NCI-H526 (cell line): Measurements from ENCODE around the gene PDXDC1.
"Not testable (repeated sequence)": the region's sequence is repeated elsewhere in the genome, so short reads cannot be mapped to it uniquely, and the experiment has no call there.

Experiments
- DNase-seq, 2 experiments: peaks; one replicate each; lab custom pipeline; 2025; lab: John Stamatoyannopoulos, UW

PDXDC1 gene

DNA sequence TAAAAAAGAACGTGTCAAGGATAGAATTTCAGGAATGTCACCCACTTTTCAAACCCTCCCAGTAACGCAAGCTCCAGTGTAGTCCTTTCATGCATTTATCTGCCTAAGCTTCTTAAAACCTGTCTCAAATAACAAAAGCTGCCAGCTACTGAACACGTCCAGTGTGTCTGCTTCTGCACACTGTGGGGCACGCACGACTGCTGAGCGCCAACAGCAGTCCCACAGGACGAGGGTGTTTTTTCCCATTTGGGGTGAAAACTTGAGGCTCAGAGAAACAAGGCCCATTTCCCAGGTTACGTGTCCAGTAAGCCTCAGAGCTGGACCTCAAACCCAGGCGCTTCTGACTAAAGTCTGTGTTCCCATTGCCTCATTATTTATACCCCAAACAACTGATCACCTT lies 63.9 kb downstream of the PDXDC1 start:
- DNase-seq, result no peak

DNA sequence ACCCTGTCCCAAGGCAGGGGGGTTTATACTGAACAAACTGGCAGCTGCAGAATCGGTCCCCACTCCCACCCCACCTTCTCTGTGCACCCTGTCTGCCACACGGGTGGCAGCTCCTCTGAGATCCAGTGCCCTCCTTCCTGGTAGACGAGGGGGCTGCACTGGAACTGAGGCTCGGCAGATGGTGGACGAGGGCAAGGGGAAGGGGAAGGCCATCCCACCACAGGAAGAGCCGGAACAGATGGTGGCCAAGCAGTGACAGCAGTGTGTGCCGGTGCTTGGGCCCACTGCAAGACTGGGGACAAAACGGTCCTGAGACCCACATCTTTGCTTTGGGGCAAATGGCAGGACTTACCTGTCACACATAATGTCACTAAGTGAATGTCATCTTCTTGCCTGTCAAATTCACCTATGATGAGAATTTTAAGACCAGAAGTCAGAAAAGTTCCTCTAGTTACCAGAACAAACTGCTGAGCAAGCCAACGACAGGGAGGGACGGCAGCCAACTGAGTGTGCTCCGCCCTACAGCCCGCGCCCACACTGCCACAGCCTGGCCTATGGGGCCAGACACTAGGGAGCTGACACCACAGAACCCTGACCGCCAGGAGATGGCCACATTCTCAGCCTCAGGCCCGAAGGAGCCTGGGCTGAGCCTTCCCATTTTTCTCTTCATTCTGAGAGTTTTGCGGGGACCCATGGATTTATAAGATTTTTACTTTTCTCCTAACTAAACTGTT lies 66.6 kb downstream of the PDXDC1 start:
- no peak for DNase-seq

DNA sequence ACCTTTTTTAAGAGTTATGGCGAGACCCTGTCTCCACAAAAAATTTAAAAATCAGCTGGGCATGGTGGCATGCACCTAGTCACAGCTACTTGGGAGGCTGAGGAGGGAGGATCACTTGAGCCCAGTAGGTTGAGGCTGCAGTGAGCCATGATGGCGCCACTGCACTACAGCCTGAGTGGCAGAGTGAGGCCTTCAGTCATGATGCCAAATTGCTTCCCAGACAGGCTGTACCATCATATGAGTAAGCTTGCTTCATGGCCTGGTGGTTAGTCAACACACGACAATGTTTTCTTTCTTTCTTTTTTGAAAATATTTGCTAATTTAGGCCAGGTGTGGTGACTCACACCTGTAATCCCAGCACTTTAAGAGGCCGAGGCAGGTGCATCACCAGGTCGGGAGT lies 68.5 kb downstream of the PDXDC1 start:
- no peak for DNase-seq

DNA sequence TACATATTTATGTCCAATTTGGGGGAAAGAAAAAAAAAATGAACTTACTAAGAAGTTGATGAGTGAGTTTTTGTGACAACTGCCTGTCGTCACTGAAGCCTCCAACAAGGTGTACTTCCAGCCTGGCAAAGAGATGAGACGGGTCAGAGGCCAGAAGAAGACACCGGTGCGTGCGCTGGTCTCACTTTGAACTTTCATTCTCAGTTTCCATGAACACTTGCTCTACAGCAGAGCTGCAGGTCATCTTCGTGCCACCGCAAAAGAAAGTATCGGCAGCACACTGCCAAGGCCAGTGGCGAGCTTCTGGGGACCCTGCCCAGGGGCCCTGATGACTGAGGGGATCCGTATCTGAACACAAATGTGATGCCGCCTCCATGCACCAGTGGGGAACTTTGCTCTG lies 69.5 kb downstream of the PDXDC1 start:
- no peak for DNase-seq

DNA sequence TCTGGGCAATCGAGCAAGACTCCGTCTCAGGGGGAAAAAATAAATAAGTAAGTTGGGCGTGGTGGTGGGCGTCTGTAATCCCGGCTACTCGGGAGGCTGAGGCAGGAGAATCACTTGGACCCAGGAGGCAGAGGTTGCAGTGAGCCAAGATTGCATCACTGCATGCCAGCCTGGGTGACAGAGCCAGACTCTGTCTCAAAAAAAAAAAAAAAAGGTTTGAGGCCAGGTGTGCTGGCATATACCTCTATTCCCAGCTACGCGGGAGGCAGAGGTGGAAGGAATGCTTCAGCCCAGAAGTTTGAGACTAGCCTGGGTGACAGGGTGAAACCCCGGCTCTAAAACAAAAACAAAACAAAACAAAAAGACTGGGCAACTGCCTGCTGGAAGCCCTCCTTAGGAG lies 70.4 kb downstream of the PDXDC1 start:
- DNase-seq, result not testable (repeated sequence)

DNA sequence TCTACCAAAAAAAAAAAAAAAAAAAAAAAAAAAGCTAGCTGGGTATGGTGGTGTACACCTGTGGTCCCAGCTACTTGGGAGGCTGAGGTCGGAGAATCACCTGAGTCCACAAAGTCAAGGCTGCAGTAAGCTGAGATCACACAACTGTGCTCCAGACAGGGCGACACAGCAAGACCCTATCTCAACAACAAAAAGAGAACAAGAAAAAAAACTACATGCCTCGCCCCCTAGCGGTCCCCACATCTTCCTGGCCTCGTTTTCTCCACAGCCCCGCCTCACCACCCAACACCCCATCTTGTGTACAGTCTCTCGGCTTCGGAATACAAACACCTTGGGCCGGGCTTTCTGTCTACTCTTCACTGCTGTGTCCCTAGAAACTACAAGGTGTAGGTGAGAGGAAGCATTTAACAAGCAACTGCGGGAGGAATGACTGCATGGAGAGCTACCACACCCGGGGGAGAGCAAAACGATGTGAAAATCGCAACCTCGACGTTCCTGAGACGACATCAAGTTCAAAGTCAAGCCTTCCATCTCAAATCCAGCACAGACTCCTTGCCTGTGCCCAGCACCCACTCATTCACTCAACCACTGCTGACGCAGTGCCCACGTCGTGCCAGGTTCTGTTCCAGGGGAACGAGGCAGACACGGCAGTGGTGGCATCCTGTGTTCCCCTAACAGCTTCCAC lies 72.0 kb downstream of the PDXDC1 start:
- DNase-seq, result no peak

DNA sequence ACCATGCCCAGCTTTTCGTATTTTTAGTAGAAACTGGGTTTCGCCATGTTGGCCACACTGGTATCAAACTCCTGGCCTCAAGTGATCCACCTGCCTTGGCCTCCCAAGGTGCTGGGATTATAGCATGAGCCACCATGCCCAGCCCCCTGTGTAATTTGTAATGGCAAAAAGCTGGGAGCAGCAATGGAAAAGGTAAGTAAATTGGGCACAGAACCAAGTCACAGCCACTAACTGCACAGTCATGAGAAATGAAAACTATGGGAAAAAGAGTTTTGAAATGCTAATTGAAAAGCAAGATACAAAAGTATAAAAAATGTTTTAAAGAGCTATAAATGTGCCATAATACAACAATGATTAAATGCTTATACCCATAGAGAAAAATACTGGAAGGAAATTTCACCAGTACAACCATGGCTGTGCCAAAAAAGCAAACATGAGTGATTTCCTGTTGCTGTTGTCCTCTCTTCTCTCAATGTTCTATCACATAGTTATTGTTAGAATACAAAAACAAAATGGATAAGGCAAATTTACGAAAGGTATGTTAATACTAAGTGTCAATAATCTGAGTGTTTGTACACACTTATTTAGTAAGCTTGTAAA lies 74.9 kb downstream of the PDXDC1 start:
- DNase-seq, result no peak

DNA sequence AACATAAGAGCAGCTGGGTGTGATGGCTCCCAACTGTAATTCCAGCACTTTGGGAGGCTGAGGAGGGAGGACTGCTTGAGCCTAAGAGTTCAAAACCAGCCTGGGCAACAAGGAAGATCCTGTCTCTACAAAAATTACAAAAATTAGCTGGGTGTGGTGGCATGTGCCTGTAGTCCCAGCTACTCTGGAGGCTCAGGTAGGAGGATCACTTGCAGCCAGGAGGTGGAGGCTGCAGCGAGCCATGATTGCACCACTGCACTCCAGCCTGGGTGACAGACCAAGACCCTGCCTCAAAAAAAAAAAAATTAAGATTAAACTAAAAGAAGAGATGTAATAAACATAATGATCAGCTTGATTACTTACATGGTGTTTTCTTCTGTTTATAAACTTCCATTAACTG lies 75.6 kb downstream of the PDXDC1 start:
- DNase-seq, result not testable (repeated sequence)

DNA sequence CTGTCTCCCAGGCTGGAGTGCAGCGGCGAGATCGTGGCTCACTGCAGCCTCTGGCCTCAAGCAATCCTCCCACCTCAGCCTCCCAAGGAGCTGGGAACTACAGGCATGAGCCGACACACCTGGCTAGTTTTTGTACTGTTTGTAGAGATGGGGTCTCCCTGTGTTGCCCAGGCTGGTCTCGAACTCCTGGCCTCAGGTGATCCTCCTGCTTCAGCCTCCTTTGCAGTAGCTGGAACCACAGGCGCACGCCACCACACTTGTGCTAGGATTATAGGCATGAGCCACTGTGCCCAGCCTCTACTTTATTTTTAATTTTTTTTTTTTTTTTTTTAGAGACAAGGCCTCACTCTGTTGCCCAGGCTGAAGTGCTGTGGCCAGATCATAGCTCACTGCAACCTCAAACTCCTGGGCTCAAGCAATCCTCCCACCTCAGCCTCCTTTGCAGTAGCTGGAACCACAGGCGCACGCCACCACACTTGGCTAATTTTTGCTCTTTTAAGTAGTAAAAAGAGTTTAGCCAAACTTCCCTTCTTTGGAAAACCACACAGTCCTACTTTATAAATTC lies 76.6 kb downstream of the PDXDC1 start:
- no peak for DNase-seq

DNA sequence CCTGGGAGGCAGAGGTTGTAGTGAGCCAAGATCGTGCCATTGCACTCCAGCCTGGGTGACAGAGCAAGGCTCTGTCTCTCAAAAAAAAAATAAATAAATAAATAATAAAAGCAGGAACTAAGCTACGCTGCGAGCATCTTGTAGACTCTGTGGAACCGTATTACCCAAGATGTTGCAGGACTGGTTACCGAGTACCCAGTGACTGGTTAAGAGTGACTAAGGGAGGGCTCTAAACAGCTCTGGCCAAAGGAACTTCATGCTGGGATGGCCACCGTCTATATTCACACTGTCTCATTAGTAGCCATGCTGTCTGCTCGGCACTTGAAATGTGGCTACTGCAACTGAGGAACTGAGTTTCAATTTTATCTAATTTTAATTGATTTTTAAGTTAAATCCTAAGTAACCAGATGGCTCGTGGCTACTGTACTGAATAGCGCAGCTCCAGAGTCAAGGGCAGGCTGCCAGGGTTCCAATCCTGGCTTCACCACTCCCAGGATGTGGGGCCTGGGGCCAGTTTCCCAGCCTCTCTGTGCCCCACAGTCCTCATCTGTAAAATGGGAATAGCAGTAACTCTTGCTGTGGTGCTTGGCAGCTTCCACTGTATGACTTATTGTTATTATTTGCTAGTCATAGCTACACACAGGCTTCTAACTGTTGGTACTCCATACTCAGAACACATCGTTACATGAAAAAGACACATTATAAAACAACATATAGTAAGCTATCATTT lies 78.1 kb downstream of the PDXDC1 start:
- no peak for DNase-seq

DNA sequence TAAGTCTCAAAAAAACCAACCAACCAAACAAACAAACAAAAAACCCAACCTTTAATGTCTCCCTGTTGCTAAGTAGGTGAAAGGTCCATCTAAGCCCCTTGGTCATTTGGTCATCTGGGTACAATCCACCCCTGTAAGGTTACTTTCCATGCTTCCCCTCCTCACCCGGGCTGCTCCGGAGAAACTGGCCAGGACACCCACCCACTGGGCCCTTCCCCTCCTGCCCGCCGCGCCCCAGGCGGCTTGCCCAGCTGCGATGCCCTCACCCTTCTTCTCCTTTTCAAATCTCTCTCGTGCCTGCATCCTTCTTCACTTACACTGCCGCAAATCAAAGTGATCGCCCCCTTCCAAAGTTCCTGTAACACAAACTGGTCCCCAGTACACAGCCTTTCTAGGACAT lies 79.1 kb downstream of the PDXDC1 start:
- DNase-seq, result no peak

DNA sequence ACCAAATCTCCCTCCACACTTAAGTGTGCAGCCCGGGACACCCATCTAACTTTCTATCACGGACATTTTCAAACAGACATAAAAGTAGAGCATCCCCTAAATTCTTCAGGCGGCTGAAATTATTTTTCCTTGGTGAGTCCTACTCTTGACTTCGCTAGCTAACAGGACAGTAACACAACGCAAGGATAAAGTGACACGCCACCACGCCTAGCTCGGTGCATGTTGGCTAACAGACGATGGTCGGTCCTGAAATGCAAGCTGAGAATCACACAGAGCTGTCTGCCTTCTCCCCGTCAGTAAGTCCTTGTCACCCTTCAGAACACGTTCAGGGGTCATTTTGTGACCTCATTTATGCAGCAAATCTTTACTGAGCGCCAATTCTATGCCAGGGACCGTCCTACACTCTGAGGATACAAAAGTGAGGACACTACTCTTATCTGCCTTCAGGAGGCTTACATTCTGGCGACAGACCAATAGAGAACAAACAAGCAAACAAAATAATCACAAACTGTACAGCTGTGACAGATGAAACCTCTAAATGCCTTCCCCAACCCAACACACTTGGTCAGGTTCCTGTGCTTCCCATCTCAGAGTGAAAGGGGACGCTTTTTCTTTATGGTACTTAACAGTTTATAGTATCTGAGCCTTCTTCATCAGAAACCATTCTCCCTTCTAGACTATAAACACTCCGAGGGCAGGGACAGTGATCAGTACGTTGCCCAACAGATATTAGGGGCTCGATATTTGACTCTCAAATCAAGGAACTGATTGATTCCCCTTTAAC lies 79.7 kb downstream of the PDXDC1 start:
- DNase-seq, result peak in 1 of 2 experiments; percentile 28

DNA sequence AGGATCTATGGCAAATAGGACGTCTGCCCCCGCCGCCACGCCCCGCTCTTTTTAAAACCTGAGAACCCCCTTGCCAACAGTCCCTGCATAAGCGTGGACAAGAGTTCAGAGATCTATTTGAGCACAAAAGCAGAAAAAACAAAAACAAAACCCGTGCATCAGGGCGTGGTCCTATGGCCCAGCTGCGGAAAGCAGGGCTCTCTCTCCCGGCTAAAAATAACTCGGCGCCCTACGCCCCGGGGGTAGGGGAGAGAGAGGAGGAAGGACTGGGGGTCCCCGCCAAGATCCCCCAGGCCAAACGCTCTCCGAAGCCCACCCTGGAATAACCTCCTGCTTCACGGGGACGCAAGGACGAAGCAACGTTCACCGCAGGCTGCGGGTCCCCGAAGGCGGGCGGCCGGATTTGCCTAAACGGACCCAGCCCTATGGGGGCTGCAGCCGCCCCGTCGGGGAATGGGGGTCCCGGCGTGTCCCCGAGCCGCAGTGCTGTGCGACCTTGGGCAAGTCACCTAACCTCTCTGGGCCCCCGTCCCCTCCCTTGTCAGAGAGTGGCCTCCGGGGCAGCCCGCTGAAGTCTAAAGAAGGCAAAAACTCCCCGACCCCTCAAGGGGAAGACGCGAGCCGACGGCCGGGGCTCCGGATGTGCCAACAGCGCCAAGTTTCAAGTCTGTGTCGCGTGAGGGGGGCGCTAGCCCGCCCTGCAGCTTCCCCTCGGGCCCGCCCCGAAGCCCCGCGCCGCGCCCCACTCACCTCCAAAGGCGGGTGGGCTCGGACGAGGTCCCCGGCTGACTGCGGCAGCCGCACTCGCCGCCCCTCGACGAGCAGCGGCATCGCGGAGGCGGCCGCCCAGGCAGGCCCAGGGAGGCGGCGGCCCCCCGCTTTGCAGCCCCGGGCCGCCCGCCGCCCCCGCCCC lies 80.6 kb downstream of the PDXDC1 start:
- DNase-seq, result peak in 1 of 2 experiments; percentile 76

DNA sequence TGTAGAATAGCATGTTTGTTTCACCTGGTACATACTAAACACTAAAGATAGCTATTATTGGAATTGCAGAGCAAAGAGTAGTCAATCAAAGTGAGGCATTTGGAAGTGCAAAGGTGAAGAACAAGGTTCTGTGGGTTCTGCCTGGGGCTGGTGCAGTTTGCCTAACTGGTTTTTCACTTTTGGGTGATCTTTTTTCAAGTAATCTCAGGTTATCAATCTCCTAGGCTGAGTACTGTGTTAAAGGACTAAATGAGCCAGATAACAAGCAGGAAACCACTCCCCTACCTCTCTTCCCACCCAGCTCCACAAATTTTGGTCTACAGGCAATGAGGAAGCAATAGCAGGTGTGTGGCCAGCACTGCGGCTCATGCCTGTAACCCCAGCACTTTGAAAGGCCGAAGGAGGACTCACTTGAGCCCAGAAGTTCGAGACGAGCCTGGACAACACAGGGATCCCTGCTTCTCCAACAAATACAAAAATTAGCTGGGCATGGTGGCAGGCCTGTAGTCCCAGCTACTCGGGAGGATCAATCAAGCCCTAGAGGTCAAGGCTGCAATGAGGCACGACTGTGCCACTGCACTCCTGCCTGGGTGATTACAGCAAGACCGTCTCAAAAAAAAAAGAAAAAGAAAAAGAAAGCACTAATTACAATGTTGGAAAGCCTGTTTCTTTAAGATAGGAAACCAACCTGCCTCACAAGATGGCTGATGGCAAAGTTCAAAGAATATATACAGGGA lies 83.0 kb downstream of the PDXDC1 start:
- no peak for DNase-seq

DNA sequence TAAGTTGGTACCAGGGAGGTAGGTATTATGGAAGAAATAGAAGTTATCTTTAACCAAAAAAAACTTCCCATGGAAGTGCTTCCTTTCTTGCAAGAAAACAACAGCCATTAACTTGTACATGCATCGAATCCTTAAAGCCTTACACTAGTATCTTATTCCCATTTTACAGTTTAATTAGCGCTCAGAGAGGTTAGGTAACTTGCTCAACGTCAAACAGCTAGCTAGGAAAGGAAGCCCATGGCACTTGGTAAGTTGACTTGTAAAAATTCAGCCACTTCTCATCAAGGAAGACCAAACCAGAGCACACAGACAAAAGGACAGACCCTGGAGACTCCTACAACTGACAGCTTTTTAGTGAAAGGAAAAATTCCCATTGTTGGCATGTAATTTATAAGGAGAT lies 84.5 kb downstream of the PDXDC1 start:
- no peak for DNase-seq

DNA sequence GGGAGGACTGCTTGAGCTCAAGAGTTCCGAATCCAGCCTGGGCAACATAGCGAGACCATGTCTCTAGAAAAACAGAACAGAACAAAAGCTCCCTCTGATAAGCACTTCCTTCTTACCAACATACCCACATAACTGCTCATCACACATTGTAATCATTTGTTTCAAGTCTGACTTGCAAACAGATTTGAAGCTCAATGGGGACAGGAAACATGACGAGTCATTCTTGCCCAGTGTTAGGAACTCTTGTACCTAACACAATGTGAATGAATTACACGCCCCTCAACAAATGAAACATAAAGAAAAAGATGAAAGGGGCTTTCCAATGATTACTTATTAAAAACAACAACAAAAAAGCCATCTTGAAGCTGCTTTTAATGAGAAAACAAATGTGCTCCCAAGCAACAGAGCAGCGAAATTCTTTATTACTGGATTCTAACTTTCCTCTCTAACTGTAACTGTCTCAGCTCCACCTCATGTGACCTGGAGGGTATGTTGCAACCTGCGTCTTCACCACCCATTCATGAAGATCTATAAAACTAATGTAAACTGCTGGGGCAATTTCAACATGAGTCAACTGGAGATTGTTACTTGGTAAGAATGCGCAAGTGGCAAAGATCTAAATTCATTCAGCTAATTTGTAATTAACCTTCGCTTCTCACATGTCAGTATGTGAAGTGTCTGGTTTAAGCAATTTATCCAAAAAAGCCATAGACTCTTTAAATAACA lies 87.4 kb downstream of the PDXDC1 start:
- not testable (repeated sequence) for DNase-seq

DNA sequence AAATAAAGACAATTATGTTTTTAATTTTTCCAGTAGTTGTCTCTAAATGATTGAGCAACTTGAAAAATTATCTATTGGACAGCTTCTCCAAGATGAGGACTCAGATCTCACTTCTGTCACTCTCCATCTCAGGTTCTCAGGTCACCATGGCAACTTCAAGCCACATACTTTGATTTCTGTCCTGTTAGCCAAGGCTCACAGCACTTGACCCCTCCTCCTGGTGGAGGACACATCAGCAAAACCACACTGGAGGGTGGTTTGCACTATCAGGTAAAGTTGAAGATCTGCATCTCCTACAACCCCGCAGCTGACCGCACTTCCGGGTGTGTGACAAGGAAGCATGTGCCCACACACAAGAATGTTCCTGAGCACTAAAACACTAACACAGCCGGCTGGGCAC lies 91.1 kb downstream of the PDXDC1 start:
- not testable (repeated sequence) for DNase-seq

DNA sequence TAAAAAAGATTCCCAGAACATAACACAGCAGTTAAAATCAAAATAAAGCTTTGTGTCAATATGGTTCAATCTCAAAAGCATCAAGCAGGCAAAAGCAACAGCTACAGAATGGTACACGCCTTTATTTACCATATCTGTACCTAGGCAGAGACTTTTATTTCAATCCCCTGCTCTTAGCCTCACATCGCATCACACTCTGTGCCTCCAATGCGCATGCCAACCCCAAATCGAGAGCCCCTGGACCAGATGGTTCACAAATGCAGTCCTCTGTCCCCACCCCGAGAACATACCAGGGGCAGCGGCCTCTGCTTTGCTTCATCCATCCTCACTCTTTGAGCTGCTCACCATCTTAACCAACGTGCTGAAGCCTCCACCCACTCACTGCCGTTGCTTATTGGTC lies 91.9 kb downstream of the PDXDC1 start:
- DNase-seq, result not testable (repeated sequence)

DNA sequence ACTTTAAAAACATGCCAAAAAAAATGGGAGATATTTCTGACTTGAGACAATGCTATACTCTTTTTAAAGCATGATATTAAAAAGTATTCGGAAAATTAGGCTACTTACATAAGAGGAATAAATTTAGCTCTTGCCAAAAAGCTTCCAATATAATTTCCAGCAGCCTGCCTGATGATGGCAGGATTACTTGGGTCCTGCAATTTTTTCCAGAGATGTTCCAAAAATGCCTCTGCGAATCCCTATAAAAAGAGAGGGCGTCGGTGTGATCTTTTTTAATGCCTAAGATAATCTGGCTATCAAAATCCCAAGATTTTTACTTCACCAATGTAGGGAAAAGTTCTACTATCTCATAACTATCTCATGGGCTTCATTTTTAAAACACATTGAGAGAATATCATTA lies 96.2 kb downstream of the PDXDC1 start:
- DNase-seq, result not testable (repeated sequence)
